ENCODE measurements around the gene CLCA4. TPM values are rescaled to one million over a fixed set of nuclear protein-coding genes. Genes with fewer than 3 reads are reported as not detected.

Gene CLCA4
- total and polyA plus RNA-seq, 8 donors: 0.06 to 0.19 (median 0.10) TPM; not detected in 4

DNA sequence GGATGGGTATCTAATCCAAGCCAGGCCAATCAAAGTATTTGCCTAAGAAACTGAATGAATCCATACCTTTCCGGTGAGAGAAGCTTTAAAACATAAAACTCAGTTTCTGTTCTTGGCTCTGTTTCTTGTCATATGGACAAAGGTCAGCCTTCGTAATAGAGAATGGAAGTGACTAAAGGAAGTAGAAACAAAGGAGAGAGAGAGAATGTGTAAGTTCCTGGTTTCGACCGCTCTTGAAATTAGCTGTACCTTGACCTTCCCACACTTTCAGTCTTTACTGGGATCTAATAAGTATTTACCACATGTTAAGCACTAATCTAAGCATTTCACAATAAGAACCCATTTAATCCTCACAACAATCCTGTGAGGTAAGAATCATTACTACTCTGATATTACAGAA lies 19.6 kb upstream of the CLCA4 start:
- H3K36me3 ChIP-seq: no peaks in the 10 kb centered on the region
- DNase-seq (no peak), ATAC-seq (no peak), FAIRE-seq (no peak)
- H3K4me3 ChIP-seq: no peak overlapping the region
- intact Hi-C loops (cut with DNase I): no loop called here
- TF ChIP-seq, protein P1, sequence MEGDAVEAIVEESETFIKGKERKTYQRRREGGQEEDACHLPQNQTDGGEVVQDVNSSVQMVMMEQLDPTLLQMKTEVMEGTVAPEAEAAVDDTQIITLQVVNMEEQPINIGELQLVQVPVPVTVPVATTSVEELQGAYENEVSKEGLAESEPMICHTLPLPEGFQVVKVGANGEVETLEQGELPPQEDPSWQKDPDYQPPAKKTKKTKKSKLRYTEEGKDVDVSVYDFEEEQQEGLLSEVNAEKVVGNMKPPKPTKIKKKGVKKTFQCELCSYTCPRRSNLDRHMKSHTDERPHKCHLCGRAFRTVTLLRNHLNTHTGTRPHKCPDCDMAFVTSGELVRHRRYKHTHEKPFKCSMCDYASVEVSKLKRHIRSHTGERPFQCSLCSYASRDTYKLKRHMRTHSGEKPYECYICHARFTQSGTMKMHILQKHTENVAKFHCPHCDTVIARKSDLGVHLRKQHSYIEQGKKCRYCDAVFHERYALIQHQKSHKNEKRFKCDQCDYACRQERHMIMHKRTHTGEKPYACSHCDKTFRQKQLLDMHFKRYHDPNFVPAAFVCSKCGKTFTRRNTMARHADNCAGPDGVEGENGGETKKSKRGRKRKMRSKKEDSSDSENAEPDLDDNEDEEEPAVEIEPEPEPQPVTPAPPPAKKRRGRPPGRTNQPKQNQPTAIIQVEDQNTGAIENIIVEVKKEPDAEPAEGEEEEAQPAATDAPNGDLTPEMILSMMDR (IDR thresholded peaks at IDR 0.05): no peak
- 57 to 66% methylated on average over 4 of the region's 4 CpGs for WGBS, 2 donors
- H3K27me3 ChIP-seq: no peaks in the 10 kb centered on the region
- H3K4me1 ChIP-seq: no peaks in the 10 kb centered on the region
- H3K9me3 ChIP-seq: no peaks in the 10 kb centered on the region
- no peak overlapping the region for H3K27ac ChIP-seq

DNA sequence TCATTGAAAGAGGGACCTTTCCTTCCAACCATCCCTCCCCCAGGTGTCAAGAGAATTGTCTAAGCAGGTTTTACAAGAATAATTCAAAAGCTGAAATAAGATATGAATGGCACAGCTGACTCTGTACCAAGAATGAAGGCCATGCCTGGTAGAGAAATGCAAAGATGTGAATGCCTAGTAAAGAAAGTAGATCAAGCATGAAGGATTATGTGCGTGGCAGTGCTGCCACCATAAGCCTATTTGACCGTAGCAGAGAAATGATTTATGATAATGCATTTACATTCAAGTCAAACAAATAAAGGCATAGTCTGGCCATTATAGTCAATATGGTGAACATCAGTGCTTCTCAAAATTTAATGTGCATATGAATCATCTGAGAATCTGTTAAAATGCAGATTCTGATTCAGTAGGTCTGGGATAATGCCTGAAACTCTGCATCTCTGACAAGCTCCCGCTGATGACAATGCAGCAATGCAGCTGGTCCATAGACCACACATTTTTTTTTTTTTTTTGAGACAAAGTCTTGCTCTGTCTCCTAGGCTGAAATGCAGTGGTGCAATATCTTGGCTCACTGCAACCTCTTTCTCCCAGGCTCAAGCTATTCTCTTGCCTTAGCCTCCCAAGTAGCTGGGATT lies 16.6 kb upstream of the CLCA4 start:
- Histone ChIP-seq H3K9me3 (no peaks in the 10 kb centered on the region), H3K27me3 (no peaks in the 10 kb centered on the region), H3K36me3 (no peaks in the 10 kb centered on the region), H3K4me1 (no peaks in the 10 kb centered on the region), H3K27ac (no peak overlapping the region), H3K4me3 (no peak overlapping the region)
- WGBS, 2 donors: 74 to 78% methylated on average over 3 of the region's 3 CpGs
- ATAC-seq: no peak
- intact Hi-C loops (cut with DNase I): no loop called here
- DNase-seq: no peak
- TF ChIP-seq, protein P1 (IDR thresholded peaks at IDR 0.05): no peak
- FAIRE-seq: no peak

DNA sequence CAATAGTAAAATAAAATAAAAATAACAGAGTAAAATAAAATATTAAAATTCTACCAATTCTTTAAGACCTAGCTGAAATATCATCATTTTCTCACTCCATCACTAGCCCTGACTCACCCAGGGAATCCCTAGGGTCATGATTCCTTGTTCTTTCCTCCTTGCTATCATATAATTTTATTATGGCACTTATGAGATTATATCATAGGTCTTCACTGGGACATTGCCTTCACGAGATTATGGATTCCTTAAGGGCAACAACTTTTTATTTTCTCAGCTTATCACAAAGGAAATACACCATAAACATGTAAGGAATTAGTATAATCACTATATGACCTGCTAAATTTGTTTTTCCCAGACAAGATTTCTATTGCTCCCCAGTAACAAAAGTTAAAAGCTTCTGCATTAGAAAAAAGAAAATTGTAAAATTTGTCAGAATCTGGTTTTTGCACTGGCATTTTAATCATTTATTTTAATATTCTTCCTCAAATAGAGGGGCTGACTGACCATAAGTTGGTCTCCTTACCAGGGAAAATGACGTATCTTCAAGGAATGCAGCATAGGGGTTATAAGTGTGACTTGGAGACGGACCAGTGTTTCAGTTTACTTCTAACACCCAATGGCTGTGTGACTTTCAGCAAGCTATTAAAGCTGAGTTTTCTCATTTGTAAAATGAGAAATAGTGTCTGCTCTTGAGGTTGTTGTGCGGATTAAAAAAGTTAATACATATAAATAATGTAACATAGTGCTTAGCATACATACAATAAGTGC lies 8.8 kb upstream of the CLCA4 start:
- Histone ChIP-seq H3K9me3 (no peaks in the 10 kb centered on the region), H3K36me3 (no peaks in the 10 kb centered on the region), H3K27ac (no peak overlapping the region), H3K4me3 (no peak overlapping the region), H3K27me3 (no peaks in the 10 kb centered on the region), H3K4me1 (no peaks in the 10 kb centered on the region)
- DNase-seq: no peak
- TF ChIP-seq, protein P1 (IDR thresholded peaks at IDR 0.05): no peak
- ATAC-seq: no peak
- 61 to 72% methylated on average over 4 of the region's 4 CpGs for WGBS, 2 donors
- FAIRE-seq: peak; percentile 89
- intact Hi-C loops (cut with DNase I): no loop called here

DNA sequence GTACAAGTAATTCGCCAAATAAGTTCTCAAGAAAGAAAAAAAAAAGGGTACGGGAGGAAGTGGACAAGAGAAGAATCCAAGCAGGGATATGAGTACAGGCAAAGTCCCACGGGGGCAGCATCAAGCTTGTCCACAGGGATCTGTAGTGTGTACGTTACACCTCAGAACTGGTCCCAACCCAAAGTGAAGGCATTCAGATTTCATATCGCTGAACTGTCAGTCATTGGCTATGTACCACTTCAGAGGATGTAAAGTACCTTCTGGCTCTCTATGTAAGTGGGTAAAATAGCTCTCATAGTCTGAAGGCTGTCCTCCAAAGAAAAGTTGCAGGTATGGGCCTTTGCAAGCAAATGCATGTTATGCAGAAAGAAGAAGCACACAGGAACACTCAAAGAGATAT lies 8.1 kb upstream of the CLCA4 start:
- Histone ChIP-seq H3K9me3 (no peaks in the 10 kb centered on the region), H3K27ac (no peak overlapping the region), H3K4me3 (no peak overlapping the region), H3K36me3 (no peaks in the 10 kb centered on the region), H3K4me1 (no peaks in the 10 kb centered on the region), H3K27me3 (no peaks in the 10 kb centered on the region)
- DNase-seq: no peak
- no peak for ATAC-seq
- WGBS, 2 donors: 64 to 72% methylated on average over 5 of the region's 5 CpGs
- TF ChIP-seq, protein P1 (IDR thresholded peaks at IDR 0.05): no peak
- no peak for FAIRE-seq
- intact Hi-C loops (cut with DNase I): no loop called here

DNA sequence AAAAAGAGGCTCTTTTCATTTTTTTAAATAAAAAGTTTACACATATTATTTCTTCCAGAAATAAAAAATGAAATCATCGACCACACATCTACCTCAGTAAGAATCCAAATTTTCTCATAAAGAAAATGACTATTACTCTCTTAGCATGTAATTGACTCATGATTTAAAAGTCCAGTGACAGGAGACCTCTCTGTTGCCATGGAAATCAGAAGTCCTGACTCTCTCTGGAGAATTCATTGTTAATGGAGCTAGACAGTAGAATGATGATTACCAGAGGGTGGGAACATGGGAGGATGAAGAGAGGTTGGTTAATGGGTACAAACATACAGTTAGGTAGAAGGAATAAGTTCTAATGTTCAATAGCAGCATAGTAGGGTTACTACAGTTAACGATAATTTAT lies 5.0 kb upstream of the CLCA4 start:
- no peaks in the 10 kb centered on the region for H3K9me3 ChIP-seq
- intact Hi-C loops (cut with DNase I): no loop called here
- H3K27me3 ChIP-seq: no peaks in the 10 kb centered on the region
- DNase-seq: no peak
- H3K4me1 ChIP-seq: no peaks in the 10 kb centered on the region
- WGBS, 2 donors: 66 to 76% methylated on average over 2 of the region's 2 CpGs
- no peak for FAIRE-seq
- no peaks in the 10 kb centered on the region for H3K36me3 ChIP-seq
- no peak for ATAC-seq
- no peak overlapping the region for H3K27ac ChIP-seq
- TF ChIP-seq, protein P1 (IDR thresholded peaks at IDR 0.05): no peak
- no peak overlapping the region for H3K4me3 ChIP-seq

All from pancreas (tissue), 10 donors.